Measurements from ENCODE around the gene ALAS1. TPM values are rescaled to one million over a fixed set of nuclear protein-coding genes. Genes with fewer than 3 reads are reported as not detected.

The ALAS1 gene
- polyA plus RNA-seq, 1 experiment, result 61.7 TPM

DNA sequence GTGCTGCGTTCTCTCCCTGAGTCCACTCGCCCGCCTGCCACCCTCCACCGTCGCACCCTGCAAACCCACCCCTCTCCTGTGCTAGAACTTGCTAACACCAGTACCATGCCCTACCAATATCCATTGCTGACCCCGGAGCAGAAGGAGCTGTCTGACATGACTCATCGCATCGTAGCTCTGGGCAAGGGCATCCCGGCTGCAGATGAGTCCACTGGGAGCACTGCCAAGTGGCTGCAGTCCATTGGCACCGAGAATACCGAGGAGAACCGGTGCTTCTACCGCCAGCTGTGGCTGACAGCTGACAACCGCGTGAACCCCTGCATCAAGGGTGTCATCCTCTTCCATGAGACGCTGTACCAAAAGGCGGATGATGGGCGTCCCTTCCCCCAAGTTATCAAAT is 4.9 kb upstream of the ALAS1 start:
- ChIA-PET POLR2A (interaction anchor here (0.8 to 1.5 kb wide), 2 partner anchors 8 to 38 kb away, joined by 3 read pairs; partner anchors contain the start of gene POC1A), CTCF (interaction anchor here (0.8 kb wide), 1 partner anchor 26 kb away, joined by 4 read pairs; no protein-coding TSS in a partner anchor)
- Histone ChIP-seq H3K4me3 (ENCODE audit: low read depth, low read length) (no peak overlapping the region), H3K9me3 (ENCODE audit: control insufficient read depth, insufficient read depth, low read length) (no peaks in the 10 kb centered on the region; the same call in 1 of the 2 replicates), H3K27me3 (ENCODE audit: control insufficient read depth, insufficient read depth, low read length) (no peaks in the 10 kb centered on the region), H3K27ac (ENCODE audit: low read depth, low read length) (no peak overlapping the region)
- no peak for DNase-seq (ENCODE audit: low read depth, low spot score)
- TF ChIP-seq, protein P1, sequence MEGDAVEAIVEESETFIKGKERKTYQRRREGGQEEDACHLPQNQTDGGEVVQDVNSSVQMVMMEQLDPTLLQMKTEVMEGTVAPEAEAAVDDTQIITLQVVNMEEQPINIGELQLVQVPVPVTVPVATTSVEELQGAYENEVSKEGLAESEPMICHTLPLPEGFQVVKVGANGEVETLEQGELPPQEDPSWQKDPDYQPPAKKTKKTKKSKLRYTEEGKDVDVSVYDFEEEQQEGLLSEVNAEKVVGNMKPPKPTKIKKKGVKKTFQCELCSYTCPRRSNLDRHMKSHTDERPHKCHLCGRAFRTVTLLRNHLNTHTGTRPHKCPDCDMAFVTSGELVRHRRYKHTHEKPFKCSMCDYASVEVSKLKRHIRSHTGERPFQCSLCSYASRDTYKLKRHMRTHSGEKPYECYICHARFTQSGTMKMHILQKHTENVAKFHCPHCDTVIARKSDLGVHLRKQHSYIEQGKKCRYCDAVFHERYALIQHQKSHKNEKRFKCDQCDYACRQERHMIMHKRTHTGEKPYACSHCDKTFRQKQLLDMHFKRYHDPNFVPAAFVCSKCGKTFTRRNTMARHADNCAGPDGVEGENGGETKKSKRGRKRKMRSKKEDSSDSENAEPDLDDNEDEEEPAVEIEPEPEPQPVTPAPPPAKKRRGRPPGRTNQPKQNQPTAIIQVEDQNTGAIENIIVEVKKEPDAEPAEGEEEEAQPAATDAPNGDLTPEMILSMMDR (IDR thresholded peaks at IDR 0.05; ENCODE audit: low read depth, low read length), result no peak

GRCh38 chr3:52194485-52195290 is 3.3 kb upstream of the ALAS1 start:
- TF ChIP-seq, protein P1 (IDR thresholded peaks at IDR 0.05; ENCODE audit: low read depth, low read length), result no peak
- Histone ChIP-seq H3K27me3 (ENCODE audit: control insufficient read depth, insufficient read depth, low read length) (no peaks in the 10 kb centered on the region), H3K27ac (ENCODE audit: low read depth, low read length) (peak overlapping the region; percentile 47), H3K4me3 (ENCODE audit: low read depth, low read length) (no peak overlapping the region), H3K9me3 (ENCODE audit: control insufficient read depth, insufficient read depth, low read length) (no peaks in the 10 kb centered on the region; the same call in 1 of the 2 replicates)
- DNase-seq (ENCODE audit: low read depth, low spot score), result peak; percentile 67
- CTCF ChIA-PET, result interaction anchor here (1.0 kb wide), 2 partner anchors 15 to 1948 kb away, joined by 3 read pairs; no protein-coding TSS in a partner anchor
- POLR2A ChIA-PET, result interaction anchor here (0.7 kb wide), 1 partner anchor 66 kb away, joined by 7 read pairs; no protein-coding TSS in a partner anchor

DNA sequence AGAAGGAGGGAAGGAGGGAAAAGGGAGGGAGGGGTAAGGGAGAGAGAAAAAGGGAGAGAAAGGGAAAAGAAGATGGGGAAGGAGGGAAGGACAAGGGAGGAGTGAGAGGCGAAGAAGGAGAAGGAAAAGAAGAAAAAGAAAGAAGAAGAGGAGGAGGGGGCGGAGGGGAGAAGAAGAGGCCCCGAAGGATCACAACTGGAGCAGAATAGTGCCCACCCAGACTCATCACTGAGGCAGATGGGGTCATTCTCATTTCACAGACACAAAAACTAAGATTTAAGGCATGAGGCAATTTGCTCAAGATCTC is 2.7 kb upstream of the ALAS1 start:
- Histone ChIP-seq H3K27ac (ENCODE audit: low read depth, low read length) (peak overlapping the region; percentile 47), H3K9me3 (ENCODE audit: control insufficient read depth, insufficient read depth, low read length) (no peaks in the 10 kb centered on the region; the same call in 1 of the 2 replicates), H3K4me3 (ENCODE audit: low read depth, low read length) (no peak overlapping the region), H3K27me3 (ENCODE audit: control insufficient read depth, insufficient read depth, low read length) (no peaks in the 10 kb centered on the region)
- DNase-seq (ENCODE audit: low read depth, low spot score), result no peak
- TF ChIP-seq, protein P1 (IDR thresholded peaks at IDR 0.05; ENCODE audit: low read depth, low read length), result no peak
- ChIA-PET CTCF (interaction anchor here (0.9 to 1.0 kb wide), 3 partner anchors 14 to 1949 kb away, joined by 3 read pairs; no protein-coding TSS in a partner anchor), POLR2A (interaction anchor here (0.6 to 0.7 kb wide), 2 partner anchors 28 to 65 kb away, joined by 6 to 7 read pairs; no protein-coding TSS in a partner anchor)

GRCh38 chr3:52195823-52196331 is 2.1 kb upstream of the ALAS1 start:
- DNase-seq (ENCODE audit: low read depth, low spot score), result no peak
- no peaks in the 10 kb centered on the region for H3K27me3 ChIP-seq (ENCODE audit: control insufficient read depth, insufficient read depth, low read length)
- no peaks in the 10 kb centered on the region for H3K9me3 ChIP-seq (ENCODE audit: control insufficient read depth, insufficient read depth, low read length)
- H3K4me3 ChIP-seq (ENCODE audit: low read depth, low read length), result no peak overlapping the region
- TF ChIP-seq, protein P1 (IDR thresholded peaks at IDR 0.05; ENCODE audit: low read depth, low read length), result no peak
- ChIA-PET POLR2A (interaction anchor here (0.6 to 0.9 kb wide), 2 partner anchors 28 to 41 kb away, joined by 3 to 6 read pairs; no protein-coding TSS in a partner anchor), CTCF (interaction anchor here (0.9 to 1.0 kb wide), 2 partner anchors 14 to 25 kb away, joined by 3 read pairs; no protein-coding TSS in a partner anchor)
- peak overlapping the region; percentile 76 for H3K27ac ChIP-seq (ENCODE audit: low read depth, low read length)
